ENCODE results near the gene LMTK3. TPM values are rescaled to one million over a fixed set of nuclear protein-coding genes. Genes with fewer than 3 reads are reported as not detected.

LMTK3 gene
- total RNA-seq, 3 donors from 2014 or later (not counting 1 experiment from before 2014, with no cell fraction given): 0.64 to 2.9 (median 1.9) TPM

DNA sequence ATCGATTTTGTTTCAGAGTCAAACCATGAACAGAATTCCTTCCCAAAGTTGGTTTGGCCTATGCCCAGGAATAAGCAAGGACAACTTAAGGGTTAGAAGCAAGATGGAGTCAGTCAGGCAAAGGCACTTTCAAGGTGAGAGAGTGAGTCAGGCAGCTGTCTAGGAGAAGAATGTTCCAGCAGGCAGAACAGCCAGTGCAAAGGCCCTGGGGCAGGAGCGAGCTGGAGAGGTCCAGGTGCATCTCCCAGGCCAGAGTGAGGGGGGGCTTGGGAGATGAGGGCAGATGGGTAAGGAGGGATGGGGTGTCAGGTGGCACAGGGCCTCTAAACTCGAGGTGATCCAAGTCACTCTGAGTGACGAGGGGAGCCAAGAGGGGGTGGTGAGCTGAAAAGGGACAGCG is 75.0 kb downstream of the LMTK3 start:
- no peak overlapping the region for H3K4me3 ChIP-seq (ENCODE audit: low read length)
- H3K36me3 ChIP-seq (ENCODE audit: control insufficient read depth, insufficient read depth, low read length): no peaks in the 10 kb centered on the region
- no peaks in the 10 kb centered on the region for H3K4me1 ChIP-seq (ENCODE audit: control insufficient read depth, insufficient read depth, low read length)
- Mint-ChIP-seq H3K9me3 (no peaks in the 10 kb centered on the region), H3K27ac (no peak overlapping the region), H3K36me3 (no peaks in the 10 kb centered on the region), H3K4me3 (no peak overlapping the region), H3K27me3 (ENCODE audit: low read depth in 2 of 2) (peaks cover 16 to 28% of the 10 kb centered on the region in 2 donors), H3K4me1 (no peaks in the 10 kb centered on the region)
- H3K9me3 ChIP-seq (ENCODE audit: control insufficient read depth, insufficient read depth, low read length): no peaks in the 10 kb centered on the region
- ATAC-seq (no peak), DNase-seq (no peak)
- no peak overlapping the region for H3K27ac ChIP-seq (ENCODE audit: low read length)
- TF ChIP-seq, protein P1, sequence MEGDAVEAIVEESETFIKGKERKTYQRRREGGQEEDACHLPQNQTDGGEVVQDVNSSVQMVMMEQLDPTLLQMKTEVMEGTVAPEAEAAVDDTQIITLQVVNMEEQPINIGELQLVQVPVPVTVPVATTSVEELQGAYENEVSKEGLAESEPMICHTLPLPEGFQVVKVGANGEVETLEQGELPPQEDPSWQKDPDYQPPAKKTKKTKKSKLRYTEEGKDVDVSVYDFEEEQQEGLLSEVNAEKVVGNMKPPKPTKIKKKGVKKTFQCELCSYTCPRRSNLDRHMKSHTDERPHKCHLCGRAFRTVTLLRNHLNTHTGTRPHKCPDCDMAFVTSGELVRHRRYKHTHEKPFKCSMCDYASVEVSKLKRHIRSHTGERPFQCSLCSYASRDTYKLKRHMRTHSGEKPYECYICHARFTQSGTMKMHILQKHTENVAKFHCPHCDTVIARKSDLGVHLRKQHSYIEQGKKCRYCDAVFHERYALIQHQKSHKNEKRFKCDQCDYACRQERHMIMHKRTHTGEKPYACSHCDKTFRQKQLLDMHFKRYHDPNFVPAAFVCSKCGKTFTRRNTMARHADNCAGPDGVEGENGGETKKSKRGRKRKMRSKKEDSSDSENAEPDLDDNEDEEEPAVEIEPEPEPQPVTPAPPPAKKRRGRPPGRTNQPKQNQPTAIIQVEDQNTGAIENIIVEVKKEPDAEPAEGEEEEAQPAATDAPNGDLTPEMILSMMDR (IDR thresholded peaks at IDR 0.05): no peak
- WGBS (ENCODE audit: insufficient coverage): 79% methylated on average over 5 of the region's 5 CpGs
- H3K27me3 ChIP-seq (ENCODE audit: control insufficient read depth, insufficient read depth, low read length): peaks cover 3% of the 10 kb centered on the region
- intact Hi-C loops (cut with micrococcal nuclease): no loop called here

Other genes with a start within 250 kb of the LMTK3 start
- not detected for gene ZNF114, start 241.8 kb downstream of the LMTK3 start, total RNA-seq
- gene EMP3, start 186.3 kb downstream of the LMTK3 start, total RNA-seq: 100 to 1,000 TPM; 284 to 342 (median 334) TPM
- 10 to 100 TPM; 10.2 to 12.3 (median 11.1) TPM for gene TMEM143, start 147.9 kb downstream of the LMTK3 start, total RNA-seq
- gene SYNGR4, start 147.5 kb downstream of the LMTK3 start, total RNA-seq: not detected
- gene KDELR1, start 120.3 kb downstream of the LMTK3 start, total RNA-seq: 10 to 100 TPM; 41.5 to 47.5 (median 46.0) TPM
- gene GRIN2D, start 118.2 kb downstream of the LMTK3 start, total RNA-seq: under 1 TPM; 0.05 to 0.28 (median 0.07) TPM
- gene GRWD1, start 65.9 kb downstream of the LMTK3 start, total RNA-seq: 10 to 100 TPM; 14.2 to 29.0 (median 16.7) TPM
- gene KCNJ14, start 56.3 kb downstream of the LMTK3 start, total RNA-seq: 1 to 10 TPM in 1 of 3 donors, under 1 TPM in 2; 0.77 to 1.2 (median 0.85) TPM
- gene CYTH2, start 42.5 kb downstream of the LMTK3 start, total RNA-seq: 10 to 100 TPM; 38.5 to 44.1 (median 39.2) TPM
- under 1 TPM in 1 of 3 donors, not detected in 2; 0.40 TPM for gene SULT2B1, start 40.3 kb upstream of the LMTK3 start, total RNA-seq
- gene SPACA4, start 94.9 kb upstream of the LMTK3 start, total RNA-seq: not detected
- 1 to 10 TPM in 2 of 3 donors, under 1 TPM in 1; 0.70 to 1.3 (median 1.1) TPM for gene FAM83E, start 103.2 kb upstream of the LMTK3 start, total RNA-seq
- gene RPL18, start 107.3 kb upstream of the LMTK3 start, total RNA-seq: 1,000 to 10,000 TPM in 2 of 3 donors, 100 to 1,000 TPM in 1; 900 to 1,086 (median 1,066) TPM
- gene SPHK2, start 107.7 kb upstream of the LMTK3 start, total RNA-seq: 10 to 100 TPM; 18.6 to 28.3 (median 23.2) TPM
- 10 to 100 TPM; 16.4 to 31.2 (median 24.3) TPM for gene DBP, start 125.5 kb upstream of the LMTK3 start, total RNA-seq
- gene CA11, start 134.4 kb upstream of the LMTK3 start, total RNA-seq: 10 to 100 TPM in 2 of 3 donors, 1 to 10 TPM in 1; 9.2 to 11.9 (median 11.0) TPM
- 1 to 10 TPM; 1.3 to 3.4 (median 2.1) TPM for gene NTN5, start 161.2 kb upstream of the LMTK3 start, total RNA-seq
- not detected for gene FUT2, start 184.1 kb upstream of the LMTK3 start, total RNA-seq
- gene MAMSTR, start 207.9 kb upstream of the LMTK3 start, total RNA-seq: 1 to 10 TPM in 1 of 3 donors, under 1 TPM in 2; 0.56 to 1.2 (median 0.98) TPM
- gene RASIP1, start 228.8 kb upstream of the LMTK3 start, total RNA-seq: not detected
- gene IZUMO1, start 235.1 kb upstream of the LMTK3 start, total RNA-seq: not detected
- gene FUT1, start 240.8 kb upstream of the LMTK3 start, total RNA-seq: under 1 TPM in 1 of 3 donors, not detected in 2; 0.18 TPM
- not detected for gene FGF21, start 243.7 kb upstream of the LMTK3 start, total RNA-seq